GM11168 (cell line): ENCODE measurements around the gene MRPL4.

Source experiments
- in situ Hi-C: fragments of 300-500 bp; cut with MboI; formaldehyde crosslinking; loops from one replicate; pipeline ENCODE4 v1.12.0; 2022; ENCODE audit warnings: low sequenced_read_pairs; ENCODE audit not compliant: unreplicated experiment

Gene MRPL4

DNA sequence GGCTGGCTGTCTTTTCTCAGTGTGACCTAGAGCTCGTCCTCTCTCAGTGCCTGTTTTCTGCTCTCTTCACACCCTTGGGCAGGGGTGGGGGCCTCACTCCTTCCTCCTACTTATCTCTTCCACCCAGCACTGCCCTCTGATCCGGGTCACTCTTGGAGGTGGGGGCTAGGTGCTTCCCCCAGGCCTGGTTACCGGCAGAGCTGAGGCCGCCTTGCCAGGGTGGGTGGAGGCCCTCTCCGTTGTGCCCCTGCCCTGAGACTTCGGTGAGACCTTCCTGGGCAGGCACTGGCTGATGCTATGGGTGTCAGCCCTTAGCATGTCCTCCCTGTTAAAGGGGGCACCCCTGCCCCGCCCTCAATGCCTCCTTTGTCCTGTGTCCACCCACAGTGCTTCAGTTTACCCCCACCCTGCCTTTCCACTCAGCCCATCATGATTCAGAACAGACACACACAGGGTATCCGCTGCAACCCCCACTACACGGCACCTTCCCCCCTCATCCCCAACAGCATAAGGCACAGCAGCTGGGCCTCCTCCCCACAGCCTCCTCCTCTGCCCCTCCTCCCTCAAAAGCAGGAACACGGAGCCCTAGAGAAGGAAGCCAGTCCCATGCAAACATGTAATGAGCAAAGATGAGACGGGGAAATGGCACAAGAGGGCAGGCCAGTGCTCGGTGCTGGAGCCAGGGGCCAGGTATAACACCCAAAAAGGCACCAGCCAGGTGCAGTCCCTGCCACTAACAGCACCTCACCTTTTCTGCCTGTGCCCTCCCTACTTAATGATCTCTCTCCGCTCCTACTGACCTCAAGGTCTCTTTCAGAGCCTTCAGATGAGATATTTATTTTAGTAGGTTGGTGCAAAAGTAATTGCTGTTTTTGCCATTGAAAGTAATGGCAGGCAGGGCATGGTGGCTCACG, 47.8 kb downstream of the MRPL4 start:
- in situ Hi-C loops, result no loop called here

DNA sequence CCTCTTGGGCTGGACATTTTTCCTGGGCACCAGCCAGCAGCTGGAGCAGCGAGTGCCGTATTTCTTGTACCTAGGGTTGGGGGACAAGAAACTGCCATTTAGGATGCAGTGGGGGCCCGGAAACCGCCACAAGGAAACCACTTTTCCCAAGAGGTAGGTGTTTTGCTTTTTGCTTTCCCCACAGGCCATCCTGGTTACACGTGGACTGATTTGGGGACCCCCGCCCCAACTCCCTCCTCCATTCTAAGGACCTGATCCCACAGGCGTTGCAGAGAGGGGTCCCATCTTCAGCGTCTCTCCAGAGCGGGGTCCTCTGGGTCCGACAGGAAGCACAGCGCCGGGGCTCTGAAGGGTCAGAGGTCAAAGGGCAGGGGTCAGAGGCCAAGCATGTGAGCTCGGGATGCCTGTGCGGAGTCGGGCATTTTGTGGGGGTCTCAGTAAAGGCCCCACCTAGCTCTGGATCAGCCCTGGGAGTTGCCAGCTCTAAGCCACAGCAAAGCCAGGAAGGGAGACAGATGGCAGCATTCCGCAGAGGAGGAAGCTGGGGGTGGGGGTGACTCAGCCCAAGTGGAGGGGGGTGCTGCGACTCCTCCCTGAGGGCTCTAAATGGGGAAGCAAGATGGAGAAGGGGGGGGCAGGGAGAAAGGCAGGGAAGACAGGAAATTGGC, 53.3 kb downstream of the MRPL4 start:
- in situ Hi-C loops, result loop anchor here (5.0 kb wide), 1 partner anchor 38 kb away; no protein-coding TSS in a partner anchor

DNA sequence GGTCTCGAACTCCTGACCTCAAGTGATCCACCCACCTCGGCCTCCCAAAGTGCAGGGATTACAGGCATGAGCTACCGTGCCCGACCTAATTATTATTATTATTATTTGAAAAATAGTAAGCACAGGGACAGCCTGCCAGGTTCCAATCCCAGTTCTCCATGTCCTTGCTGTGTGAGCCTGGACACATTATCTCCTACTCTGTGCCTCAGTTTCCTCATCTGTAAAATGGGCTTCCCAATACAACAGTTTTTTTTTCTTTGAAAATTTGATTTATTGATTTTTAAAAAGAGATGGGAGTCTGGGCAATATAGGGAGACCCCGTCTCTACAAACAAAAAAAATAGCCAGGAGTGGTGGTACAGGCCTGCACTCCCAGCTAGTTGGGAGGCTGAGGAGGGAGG, 54.3 kb downstream of the MRPL4 start:
- in situ Hi-C loops, result loop anchor here (5.0 kb wide), 1 partner anchor 39 kb away; no protein-coding TSS in a partner anchor

DNA sequence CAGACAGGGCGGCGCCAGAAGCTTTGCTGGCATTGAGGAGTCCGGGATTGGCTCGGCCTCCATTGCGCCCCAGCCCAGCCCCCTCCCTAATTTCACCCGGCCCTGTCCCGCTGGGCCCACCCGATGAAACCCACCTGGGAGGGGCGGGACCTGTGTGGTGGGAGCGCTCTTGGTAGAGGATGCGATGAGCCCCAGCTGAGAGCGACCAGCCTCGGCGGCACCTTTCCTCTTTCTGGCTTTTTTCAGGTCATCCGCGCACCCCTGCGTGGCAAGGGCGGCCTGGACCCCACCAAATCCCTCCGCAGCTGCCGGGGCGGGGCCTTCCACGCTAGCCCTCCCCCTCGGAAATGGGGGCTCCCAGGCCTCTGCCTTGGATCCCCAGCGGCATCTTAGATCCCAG, 57.4 kb downstream of the MRPL4 start, which contains the start of gene ZGLP1:
Gene ZGLP1 (minus strand): TSS at position 393 of the 400 bp plus-strand sequence.
- in situ Hi-C loops, result loop anchor here (5.0 kb wide), 1 partner anchor 42 kb away; no protein-coding TSS in a partner anchor
